Right hindlimb (tissue), 1 donor: ENCODE data around the gene MLXIP.

Source experiments
- DNase-seq: peaks from one replicate; pipeline ENCODE4 v3.0.0-alpha.2; 2018

MLXIP gene

DNA sequence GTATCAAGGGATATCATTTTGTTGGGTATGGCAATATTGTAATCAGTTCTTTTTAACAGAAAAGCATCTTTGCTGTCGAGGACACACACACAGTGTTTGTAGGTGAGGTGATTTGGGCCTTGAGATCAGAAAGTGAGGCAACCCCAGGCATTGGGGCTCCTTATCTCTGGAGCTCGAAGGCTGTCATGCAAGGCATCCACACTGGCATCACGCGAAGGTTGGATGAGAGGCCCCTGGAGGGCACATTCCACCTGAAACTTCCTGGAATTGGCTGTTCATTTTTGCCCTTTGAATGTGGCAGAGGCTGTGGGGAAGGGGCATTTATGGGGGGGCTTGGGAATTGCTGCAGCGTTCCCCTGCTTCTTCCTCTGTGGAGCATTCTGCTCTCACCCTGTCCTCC, 49.9 kb downstream of the MLXIP start:
- DNase-seq, result no peak

GRCh38 chr12:122129131-122129530, 50.6 kb downstream of the MLXIP start:
- DNase-seq, result no peak

GRCh38 chr12:122130150-122130549, 51.6 kb downstream of the MLXIP start:
- DNase-seq, result no peak

DNA sequence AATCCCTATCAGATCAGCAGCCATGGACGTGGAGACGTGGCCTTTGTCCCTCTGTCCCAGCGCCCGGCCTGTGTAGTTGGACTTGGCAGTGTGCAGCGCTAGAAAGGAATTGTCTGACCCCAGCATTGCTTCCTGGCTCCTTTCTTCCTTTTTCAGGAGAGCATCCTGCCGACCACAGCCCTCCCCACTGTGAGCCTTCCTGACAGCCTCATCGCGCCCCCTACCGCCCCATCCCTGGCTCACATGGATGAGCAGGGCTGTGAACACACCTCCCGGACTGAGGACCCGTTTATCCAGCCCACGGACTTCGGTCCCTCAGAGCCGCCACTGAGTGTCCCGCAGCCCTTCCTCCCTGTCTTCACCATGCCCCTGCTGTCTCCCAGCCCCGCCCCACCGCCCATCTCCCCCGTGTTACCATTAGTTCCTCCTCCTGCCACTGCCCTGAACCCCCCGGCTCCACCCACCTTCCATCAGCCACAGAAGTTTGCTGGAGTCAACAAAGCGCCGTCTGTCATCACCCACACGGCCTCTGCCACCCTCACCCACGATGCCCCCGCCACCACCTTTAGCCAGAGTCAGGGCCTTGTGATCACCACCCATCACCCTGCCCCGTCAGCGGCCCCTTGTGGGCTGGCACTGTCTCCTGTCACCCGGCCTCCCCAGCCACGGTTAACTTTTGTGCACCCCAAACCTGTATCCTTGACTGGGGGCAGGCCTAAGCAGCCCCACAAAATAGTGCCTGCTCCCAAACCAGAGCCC, 54.8 kb downstream of the MLXIP start:
- no peak for DNase-seq

DNA sequence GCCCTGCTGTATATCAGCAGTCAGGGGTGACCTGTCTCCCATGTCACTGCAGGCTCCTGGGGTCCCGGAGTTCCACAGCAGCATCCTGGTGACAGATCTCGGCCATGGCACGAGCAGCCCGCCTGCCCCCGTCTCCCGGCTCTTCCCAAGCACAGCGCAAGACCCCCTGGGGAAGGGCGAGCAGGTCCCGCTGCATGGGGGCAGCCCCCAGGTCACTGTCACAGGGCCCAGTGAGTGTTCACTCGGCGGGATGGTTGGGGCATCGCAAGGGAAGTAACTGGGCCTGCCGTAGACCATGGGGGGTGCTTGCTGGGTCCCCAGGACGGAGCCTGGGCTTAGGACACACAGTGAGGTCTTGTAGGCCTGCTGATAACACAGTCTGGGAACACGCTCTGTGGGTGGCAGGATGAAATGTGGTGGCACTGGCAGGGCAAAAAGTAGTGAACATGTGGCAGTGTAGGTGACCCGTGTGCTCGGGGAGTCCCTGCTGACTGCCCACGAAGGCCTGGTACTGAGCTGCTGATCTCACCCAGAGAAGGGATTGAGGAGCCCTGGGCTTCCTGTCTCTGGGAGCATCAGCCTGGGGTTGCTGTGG, 57.0 kb downstream of the MLXIP start:
- DNase-seq, result no peak

GRCh38 chr12:122137229-122137628, 58.7 kb downstream of the MLXIP start:
- DNase-seq, result no peak

DNA sequence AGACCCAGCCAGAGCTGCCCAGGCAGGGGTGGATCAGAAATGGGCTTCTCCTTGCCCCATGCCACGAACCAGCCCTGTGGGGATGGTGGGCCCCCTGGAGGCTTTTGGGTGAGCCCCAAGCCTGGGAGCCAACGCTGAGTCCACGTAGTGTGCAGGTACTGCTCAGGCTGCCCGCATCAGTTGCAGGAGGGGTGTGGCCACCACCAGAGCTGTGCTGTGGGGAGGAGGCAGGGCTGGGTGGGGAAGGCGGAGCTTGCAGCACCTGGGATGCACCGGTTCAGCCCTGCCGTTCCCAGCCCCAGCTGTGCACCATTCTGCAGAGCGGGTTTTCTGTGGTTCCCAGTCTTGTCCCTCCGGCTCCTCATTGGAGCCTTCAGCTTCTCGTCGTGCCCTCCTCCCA, 59.1 kb downstream of the MLXIP start:
- no peak for DNase-seq

- DNase-seq, result no peak
These were observed 59.6 kb downstream of the MLXIP start for GRCh38 chr12:122138181-122138580.

- no peak for DNase-seq
These were observed 60.1 kb downstream of the MLXIP start for GRCh38 chr12:122138616-122139015.

- DNase-seq, result no peak
These were observed 60.7 kb downstream of the MLXIP start for GRCh38 chr12:122139266-122139665.

- DNase-seq, result no peak
These were observed 61.4 kb downstream of the MLXIP start for GRCh38 chr12:122139941-122140340.

- no peak for DNase-seq
These were observed 62.1 kb downstream of the MLXIP start for GRCh38 chr12:122140467-122141257.

DNA sequence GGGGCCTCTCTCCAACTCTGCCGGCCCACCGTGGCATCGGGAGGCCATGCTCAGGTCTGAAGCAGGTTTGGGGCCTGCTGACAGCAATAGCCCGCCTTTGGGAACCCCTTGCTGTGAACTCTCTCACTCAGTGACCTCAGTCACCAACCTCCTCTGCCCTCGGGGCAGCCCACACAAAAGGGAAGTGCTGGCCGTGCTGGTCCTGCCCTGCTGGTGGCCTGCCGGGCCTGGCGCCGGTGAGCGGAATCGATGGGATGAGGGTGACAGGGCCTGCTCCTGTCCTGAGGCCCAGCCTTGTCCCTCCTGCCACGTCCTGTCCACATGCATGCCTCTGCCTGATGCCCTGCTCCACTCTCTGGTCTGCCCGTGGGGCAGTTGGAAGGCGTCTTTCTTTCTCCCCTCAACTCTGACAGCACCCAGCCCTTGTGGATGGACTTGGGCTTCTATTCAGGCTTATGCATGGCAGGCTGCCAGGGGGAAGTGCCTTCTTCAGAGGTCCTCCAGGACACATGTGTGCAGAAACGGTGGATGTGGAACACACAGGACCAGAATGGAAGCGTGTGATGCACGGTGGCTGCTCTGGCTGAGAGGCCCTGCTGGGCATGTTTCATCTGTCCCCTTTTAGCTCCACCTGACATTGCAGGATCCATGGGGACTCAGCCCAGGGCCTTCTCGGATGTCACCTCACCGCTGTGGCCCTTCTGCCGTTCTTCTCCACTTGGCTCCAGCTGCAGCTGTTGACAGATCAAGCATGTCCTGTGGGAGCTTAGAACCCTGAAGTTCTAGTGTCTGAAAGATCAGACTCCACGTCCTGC, 63.6 kb downstream of the MLXIP start:
- no peak for DNase-seq

DNA sequence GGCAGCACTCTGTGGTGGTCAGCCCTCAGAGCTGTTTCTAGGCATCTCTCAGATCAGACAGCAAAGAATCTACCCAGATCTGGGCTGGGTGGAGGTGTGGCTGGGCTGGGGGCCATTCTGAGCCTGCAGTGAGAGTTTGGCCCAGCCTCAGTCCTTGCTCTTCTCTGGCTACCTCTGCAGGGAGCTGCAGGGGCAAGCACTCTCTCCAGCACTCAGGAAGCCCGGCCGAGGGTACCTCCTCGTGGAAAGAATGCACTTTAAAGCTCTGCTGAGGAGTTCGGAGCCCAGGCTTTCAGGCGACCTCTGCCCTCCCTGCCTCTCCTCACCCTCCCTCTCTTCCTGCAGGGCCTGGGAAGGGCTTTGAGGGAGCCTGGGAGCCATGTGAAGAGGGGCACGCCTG, 64.3 kb downstream of the MLXIP start:
- no peak for DNase-seq

- DNase-seq, result no peak
These were observed 66.3 kb downstream of the MLXIP start for GRCh38 chr12:122144885-122145284.

DNA sequence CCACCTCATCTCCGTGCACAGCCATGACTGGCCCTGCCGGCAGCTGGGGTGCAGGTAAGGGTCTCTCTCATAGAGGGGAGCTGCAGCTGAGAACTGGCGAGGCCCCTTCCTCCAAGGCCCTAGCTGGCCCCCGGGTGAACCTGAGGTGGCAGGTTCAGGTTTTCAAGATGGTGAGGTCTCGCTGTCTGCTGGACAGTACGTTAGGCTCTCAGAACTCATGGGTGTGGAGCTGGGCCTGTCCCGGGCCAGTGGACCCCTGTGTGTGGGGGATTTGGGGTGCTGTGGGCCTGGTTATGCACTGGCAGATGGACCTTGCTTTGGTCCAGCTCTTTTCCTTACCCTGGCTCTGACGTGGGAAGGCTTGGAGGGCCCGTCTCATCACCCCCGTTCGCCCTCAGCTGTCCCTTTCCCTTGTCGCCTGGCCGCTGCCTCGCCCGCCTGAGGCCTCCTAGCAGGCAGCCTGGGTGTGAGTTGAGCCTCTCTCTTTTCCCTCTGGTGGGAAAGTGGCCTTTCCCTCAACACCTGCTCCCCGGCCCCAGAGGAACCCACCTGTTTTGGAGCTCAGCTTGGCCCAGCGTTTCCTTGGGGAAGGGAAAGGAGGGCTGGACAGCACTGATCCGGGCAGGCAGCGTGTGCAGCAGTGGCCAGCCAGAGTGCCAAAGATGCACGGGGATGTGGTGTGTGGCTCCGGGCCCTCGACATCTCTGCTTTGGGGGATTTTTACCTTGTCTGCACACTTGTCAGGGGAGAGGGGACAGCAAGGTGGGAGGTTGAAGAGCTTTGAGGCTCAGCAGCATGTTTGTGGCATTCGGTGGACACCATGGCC, 67.2 kb downstream of the MLXIP start:
- DNase-seq, result no peak

DNA sequence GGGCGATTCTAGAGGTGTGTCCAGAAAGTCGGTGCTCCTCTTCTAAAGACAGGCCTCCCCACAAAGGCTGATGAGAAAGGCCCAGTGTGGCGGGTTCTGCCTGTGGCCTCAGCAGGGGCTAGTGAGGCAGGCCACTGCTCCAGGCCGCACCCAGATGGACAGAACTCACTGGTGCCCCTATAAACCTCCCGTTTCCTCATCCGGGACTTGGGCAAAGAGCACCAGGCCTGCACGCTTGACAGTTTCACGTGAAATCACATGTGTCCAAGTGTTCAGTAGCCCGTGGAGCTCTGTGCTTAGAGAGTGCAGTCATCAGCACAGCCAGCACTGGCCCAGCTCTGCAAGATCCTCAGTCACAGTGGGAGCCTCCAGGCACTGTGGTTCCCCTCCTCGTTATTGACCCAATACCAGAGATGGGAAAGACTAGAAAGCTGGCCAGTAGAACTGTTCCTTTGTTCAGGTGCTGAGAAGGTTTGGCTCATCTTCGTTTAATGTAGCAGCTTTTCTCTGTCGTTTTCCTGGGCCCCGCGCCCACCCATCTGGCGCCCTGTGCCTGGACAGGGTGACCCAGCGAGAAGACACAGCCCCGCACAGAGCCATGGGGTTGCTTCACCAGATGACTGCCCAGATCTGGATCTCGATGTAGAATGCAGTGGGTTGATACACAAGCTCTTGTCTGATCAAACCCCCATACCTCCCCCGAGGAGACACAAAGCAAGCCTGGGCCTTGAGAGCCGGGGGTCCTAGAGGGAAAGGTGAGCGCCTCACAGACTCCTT, 69.1 kb downstream of the MLXIP start:
- DNase-seq, result no peak

- no peak for DNase-seq
These were observed 70.1 kb downstream of the MLXIP start for GRCh38 chr12:122148657-122149056.

DNA sequence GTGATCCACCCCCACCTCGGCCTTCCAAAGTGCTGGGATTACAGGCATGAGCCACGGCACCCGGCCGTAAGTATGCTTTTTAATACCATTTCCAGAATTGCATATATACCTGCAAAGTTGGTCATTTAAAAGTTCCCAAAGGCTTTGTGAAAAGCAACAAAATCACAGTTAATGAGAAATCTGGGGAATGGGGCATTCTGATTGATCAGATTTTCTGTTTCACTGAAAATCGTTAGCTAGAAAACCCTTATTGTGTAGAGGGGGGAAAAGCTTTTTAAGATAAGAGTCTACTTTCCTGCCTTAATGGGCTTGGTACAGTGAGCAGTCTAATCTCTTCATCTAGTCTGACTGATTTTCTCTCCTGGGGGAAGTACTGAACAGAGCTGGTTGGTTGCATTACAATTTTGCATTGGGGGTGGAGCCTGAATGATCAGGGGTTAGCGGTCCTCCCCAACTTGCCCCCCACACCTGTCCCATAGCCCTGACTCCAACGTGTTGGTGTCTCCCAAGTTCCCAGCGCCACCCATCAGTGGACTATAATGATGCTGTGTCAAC, 71.6 kb downstream of the MLXIP start:
- no peak for DNase-seq

GRCh38 chr12:122152754-122153153, 74.2 kb downstream of the MLXIP start:
- DNase-seq, result no peak

- DNase-seq, result no peak
These were observed 77.1 kb downstream of the MLXIP start for GRCh38 chr12:122155705-122156104.
